Left lobe of liver (tissue), 2 donors: ENCODE results near the gene SCMH1. TPM values are rescaled to one million over a fixed set of nuclear protein-coding genes. Genes with fewer than 3 reads are reported as not detected.

ENCODE experiments used
- ATAC-seq: fragments of 200-7000 bp; cut with Tn5 transposase; one replicate; pipeline ENCODE4 v1.9.1; 2020; ENCODE audit warnings: mild to moderate bottlenecking, moderate library complexity
- DNase-seq: peaks from one replicate; pipeline ENCODE4 v3.0.0-alpha.2; 2020; ENCODE audit warnings: low spot score
- total RNA-seq: library from RNA; stranded (reverse); gene quantifications from one replicate; pipeline ENCODE4 v1.2.1, GENCODE V29; 2021
- donor health status: DM: no; HTN: no; CAD: no; lungs with moderate emphysema.
- donor health status: DM: no; HTN: yes; CAD: no.

The SCMH1 gene
- 10.7 TPM for total RNA-seq

DNA sequence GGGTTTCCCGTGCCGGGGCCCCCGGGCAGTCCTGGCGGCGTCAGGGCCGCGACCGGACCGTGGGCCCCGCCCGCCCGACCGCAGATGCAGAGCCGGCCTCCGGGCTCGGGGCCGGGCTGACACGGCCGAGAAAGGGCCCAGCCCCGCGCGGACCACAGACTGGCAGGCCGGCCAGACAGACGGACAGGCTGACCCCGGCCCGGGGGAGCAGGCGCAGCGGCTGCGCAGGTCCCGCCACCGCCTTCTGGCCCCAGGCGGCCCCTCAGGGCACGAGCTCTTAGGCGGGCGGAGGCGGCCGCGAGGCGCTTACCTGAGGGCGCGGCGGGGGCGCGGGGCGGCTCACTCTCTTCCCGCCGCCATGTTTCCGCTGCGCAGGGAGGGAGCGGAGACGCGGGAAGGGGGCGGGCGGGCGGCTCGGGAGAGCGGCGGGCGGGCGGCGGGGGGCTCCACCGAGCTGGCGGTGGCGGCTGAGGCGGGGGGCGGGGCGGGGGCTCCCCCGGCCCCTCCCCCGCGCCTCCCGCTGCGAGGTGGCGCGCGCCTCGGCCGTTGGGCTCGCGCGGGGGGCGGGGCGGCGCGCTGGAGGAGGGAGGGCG lies at the start of gene SCMH1:
SCMH1 (minus strand) TSS at position 558 of the 593 bp plus-strand sequence. CDS start 56,173 bp downstream, outside the sequence.
- DNase-seq = peak; percentile 58
- peak; percentile 73 for ATAC-seq

DNA sequence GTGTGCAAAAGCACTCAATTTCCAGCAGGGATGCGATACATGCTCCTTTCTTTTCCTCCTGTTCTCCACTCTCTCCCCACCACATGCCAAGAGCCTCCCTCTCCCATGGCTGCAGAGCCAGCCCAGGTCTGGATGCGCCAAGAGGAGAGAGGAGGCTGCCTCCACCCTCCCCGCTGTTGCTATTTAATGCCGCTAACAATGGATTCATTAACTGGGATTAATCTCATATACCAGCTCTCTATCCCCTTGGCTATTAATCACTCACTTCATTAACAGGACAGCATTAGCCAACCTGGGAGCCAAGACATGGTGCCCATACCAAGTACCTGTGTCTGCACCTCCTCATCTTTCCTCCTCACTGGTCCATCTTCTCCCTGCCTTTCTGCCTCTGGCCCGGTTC lies 49.1 kb upstream of the SCMH1 start:
- no peak for ATAC-seq
- no peak for DNase-seq

GRCh38 chr1:41289196-41289595 lies 47.1 kb upstream of the SCMH1 start:
- ATAC-seq = no peak
- no peak for DNase-seq

DNA sequence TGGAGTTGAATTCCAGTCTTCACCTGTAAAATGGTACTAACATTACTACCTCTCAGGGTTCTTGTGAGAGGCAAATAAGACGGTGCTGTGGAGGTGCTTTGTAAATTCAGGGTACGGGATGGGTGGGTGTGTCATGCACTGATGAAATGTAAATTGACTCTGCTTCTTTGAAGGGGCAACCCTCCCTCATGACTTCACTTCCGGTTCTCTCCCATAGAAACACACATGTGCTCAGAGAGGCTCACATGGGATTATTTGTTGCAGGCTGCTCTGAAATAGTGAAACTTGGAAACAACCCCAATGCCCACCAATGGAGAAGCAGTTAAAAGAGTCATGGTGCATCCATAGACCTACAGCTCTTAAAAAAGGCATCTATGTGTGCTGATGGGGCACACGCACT lies 44.9 kb upstream of the SCMH1 start:
- DNase-seq = no peak
- ATAC-seq = no peak

DNA sequence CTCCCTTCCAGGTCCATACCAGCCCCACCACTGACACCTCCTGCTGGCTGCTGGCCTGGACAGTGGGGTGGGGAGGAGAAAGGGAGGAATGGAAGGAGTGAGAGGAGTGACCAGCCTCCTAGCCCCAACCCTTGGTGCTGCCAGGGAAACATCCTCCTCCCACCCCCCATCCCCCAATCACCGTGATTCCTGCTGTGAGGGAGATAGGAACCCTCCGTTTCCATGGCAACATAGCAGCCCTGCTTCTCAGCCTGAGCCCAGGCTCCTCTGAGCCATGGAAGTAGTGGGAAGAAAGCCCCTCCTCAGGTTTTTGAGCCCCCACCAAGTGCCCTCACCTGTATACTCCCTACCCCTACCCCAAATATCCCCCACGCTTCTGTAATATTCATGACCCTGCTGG lies 44.4 kb upstream of the SCMH1 start:
- DNase-seq = no peak
- ATAC-seq = no peak

DNA sequence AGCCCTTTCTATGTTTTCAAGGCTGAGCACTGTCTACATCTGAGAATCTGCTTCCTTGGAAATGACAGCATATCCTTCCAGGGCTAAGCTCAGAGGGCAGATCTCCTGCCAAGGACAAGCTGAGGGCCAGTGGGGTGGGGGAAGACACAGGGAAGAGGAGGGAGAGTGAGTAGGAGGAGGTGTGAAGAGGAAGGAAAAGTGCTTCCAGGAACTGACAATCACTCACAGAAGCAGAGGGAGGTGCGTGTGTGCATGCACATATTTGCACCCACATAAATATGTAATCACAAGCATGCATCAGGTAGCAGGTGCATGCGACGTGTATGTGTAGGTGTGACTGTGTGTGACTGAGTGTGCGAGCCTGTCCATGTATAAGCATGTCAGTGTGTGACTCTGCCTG lies 43.7 kb upstream of the SCMH1 start:
- ATAC-seq (no peak), DNase-seq (no peak)

DNA sequence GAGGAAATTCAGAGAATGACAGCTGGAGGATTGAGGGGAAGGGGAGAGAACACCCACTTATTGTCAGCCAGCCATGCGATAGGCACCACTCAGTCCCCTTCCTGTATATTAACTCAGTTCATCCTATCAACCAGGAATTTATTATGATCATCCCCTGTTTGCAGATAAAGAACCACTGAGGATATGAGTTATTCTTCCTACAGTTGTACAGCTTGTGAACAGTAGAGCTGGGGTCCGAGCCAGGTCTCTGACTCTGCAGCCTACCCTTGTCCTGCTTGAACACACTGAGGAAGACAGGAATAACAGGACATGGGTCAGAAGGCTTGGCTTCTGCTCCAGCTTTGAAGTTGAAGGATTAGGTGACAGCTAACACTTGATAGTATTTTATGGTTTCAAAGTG lies 42.0 kb upstream of the SCMH1 start:
- ATAC-seq = no peak
- no peak for DNase-seq

DNA sequence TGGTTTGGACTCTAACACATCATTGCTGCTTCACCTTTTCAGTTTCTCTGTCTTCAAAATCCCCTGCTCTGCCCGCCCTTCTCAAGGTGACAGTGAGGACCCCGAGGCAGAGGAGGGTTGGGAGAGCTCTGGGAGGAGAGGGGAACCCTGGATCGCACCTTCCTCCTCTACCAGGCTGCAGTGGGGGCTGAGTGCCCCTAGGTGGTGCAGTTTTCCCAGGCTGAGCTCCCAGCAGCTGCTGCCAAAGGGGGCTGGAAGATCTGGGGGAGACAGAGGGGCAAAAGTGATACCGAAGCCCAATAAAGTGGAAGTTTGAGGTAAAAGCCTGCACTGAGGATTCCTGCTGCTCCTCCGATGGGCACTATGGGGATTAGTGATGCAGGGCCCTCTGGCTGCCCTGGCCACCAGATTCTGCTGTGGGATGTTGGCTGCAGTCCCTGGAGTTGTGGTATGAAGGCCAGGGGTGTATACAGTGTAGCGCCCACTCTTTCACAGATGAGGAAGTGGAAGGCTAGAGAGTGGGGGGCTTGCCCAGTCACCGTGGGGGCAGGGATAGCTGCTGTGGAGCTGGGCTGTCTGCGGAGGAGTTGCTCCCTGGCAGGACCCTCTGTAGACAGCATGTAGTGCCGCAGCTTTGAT lies 40.7 kb upstream of the SCMH1 start:
- ATAC-seq = peak; percentile 81
- DNase-seq = no peak

GRCh38 chr1:41281334-41281733 lies 39.2 kb upstream of the SCMH1 start:
- DNase-seq (no peak), ATAC-seq (no peak)

DNA sequence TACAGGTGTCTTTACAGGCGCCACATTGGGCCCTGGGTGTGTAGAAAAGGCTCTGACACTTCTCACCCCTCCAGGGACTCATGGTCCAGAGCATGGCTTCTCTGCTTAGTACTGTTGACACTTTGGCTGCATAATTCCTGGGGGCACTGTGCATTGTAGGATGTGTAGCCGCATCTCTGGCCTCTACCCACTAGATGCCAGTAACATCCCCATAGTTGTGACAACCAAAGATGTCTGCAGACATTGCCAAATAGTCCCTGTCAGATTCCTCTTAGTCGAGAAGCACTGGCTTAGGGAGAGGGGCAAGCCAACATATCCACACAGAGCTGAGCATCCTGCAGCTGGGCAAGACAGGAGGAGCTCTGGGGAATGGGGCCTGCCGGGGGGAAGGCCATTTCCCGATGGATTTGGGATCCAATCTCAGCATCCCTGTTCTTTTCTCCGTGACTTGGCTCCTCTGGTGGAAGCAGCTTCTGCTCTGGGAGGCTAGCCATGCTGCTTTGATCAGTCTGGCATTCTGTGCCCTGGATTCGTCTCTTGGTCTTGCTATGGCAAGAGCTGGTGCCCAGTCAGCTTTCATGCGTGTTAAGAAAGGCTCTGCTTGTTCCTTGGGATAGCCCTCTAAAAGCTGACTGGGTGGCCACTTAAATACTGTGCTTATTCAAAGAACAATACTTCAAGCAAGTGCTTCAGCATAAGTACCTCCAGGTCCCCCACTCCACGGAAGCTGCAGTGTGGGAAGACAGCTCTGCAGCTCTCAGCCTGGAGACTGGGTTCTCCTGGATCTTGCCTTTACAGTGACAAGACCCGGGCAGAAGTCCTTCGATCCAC lies 38.3 kb upstream of the SCMH1 start:
- no peak for ATAC-seq
- no peak for DNase-seq

GRCh38 chr1:41278076-41278475 lies 36.0 kb upstream of the SCMH1 start:
- no peak for DNase-seq
- no peak for ATAC-seq

DNA sequence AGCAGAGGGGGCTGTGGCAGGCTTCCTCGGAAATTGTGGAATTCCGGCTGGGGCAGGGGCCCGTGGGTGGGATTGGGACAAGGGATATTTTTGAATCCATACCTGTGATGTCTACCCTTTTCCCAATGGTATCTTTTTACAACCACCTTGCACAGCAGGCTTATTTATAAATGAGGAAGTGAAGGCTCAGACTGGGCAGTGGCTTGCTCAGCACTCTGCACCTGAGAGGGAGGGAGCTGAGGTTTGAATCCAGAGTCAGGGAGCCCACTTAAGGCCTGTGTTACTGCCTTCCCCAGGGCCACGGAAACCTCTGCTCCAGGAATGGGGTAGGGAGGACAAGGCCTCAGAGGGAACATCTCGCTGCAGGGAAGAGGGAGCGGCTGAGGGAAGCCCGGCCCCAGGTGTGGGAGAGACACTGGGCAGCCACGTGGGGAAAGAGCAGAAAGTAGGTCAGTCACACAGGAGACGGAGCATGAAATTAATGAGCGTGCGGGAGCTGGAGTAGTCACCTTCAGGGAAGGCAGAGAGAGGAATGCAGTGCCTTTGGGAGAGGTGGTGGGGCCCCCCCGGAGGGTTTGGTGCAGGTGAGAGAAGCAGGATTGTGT lies 35.4 kb upstream of the SCMH1 start:
- ATAC-seq = no peak
- no peak for DNase-seq

- ATAC-seq = no peak
- DNase-seq = no peak
Measured at GRCh38 chr1:41275831-41276230, 33.7 kb upstream of the SCMH1 start.

DNA sequence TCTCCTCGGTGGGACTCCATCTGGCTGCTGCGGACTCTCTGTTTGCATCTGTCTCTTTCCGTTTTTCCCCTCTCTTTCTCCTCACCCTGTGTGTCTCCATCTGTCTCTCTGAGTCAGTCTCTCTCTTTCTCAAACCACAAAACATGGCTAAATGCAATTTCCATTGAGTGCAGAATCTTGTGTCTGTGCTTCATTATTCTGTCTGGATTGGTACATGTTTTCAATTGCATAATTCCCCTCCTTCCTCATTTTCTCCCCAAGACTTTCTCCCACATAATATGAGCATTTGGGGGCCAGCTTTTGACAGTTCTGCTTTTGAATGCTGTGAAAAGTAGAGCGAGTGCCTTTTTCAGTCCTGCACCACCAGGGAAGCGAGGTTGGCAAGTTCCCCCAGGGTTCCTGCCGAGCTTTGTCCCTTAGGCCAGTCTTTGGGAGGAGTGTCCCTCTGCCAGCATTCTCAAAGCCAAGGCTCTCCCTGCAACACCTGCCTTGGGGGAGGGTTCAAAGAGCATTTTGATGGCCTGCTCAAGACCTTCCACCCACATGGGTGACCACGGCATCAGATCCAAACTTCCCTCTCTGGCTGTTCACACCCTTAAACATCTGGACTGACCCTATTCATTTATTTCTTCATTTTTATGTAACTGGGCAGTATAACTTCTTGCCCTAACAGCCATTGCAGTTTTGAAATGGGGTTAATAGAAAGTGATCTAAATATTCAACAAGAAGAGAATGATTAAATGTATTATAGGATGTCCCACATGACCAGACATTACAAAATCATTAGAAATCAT lies 32.8 kb upstream of the SCMH1 start:
- ATAC-seq = peak; percentile 28
- DNase-seq = no peak

GRCh38 chr1:41272601-41273000 lies 30.5 kb upstream of the SCMH1 start:
- DNase-seq = no peak
- ATAC-seq = no peak

DNA sequence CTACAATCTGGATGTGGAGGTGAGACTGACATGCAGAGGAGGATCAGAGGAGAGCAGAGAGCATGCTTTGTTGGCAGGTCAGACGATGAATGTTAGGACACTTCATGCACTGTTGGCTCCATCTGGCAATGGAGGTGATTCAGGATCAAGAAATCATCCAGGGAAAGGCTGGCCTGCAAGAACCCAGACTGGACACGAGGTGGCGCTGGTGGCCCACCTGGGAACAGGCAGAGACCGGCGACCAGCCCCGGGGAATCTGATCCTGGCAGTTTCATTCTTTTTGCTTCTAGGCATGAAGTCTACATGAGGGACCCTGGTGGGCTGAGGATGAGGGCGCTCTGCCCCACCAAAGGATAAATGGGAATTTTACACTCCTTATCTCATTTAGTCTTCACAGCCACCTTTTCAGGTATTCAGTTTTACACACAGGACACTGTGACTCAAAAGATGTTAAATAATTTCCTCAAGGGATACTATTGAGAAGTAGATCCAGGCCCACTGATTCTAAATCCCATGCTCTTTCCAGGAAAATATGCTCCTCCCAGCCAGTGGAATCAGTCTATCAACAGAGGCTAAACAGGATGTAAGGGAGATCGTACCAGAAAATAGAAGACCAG lies 26.2 kb upstream of the SCMH1 start:
- peak; percentile 99 for ATAC-seq
- DNase-seq = peak; percentile 80

DNA sequence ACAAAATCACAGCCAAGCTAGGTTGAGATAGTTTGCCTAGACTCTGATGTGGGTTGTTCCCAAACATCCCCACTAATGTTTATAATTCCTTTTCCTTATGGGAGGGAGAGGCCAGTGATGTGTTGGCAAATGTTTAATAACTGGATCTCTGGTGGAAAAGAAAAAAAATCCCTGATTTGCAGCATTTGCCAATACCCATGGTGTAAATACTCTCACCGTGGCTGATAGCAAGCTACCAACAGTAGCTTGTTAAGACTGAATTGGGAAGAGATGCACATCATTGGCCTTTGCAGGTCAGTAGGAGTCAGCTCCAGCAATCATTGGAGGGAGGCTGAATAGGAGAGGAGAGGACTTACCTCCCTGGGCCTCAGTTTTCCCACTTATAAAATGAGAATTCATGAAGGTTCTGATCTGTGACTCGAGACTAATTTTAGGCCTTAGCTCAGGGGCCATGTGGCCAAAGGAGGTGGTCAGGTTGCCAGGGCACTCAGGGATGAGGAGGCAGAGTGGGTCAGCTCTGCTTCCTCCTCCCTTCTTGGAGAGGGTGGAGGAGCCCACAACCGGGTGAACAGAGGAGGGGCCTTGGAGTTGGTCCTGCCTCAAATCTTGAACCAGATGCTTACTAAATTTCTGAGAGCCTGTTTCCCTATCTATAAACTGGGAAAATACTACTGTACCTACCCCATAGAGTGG lies 20.0 kb upstream of the SCMH1 start:
- ATAC-seq (no peak), DNase-seq (no peak)

- ATAC-seq (no peak), DNase-seq (no peak)
Measured at GRCh38 chr1:41260768-41261167, 18.7 kb upstream of the SCMH1 start.

- DNase-seq = no peak
- ATAC-seq = no peak
Measured at GRCh38 chr1:41259221-41259620, 17.1 kb upstream of the SCMH1 start.

- DNase-seq (no peak), ATAC-seq (no peak)
Measured at GRCh38 chr1:41255978-41256377, 13.9 kb upstream of the SCMH1 start.
